NCI-H1694 (cell line): ENCODE results near the gene FGF3.
"Not testable (repeated sequence)": the region's sequence is repeated elsewhere in the genome, so short reads cannot be mapped to it uniquely, and the experiment has no call there.

Experiments used
- DNase-seq: peaks from one replicate; lab custom pipeline; 2025; lab: John Stamatoyannopoulos, UW

FGF3 gene

GRCh38 chr11:69765498-69765995 lies 53.7 kb downstream of the FGF3 start:
- DNase-seq: no peak

- not testable (repeated sequence) for DNase-seq
These were observed 54.3 kb downstream of the FGF3 start for GRCh38 chr11:69764918-69765317.

- DNase-seq: no peak
These were observed 58.9 kb downstream of the FGF3 start for GRCh38 chr11:69760319-69760718.
